A673 (cell line): ENCODE results near the gene PARD3.

ENCODE experiments used
- EZH2 ChIP-seq: fragments of 200-600 bp; sonication (generic); IDR thresholded peaks from 2 replicates; pipeline ENCODE4 v1.6.1; 2017; ENCODE audit warnings: borderline replicate concordance, low read depth, mild to moderate bottlenecking, mixed read lengths, antibody characterized with exemption, low read length; ENCODE audit not compliant: poor library complexity, severe bottlenecking
- TF ChIP-seq, protein P1 (sequence below): fragments of 300-800, 200-600 bp; sonication (generic); conservative IDR thresholded peaks from 2 replicates; pipeline ENCODE4 v1.5.1; 2017; ENCODE audit warnings: low read depth, mild to moderate bottlenecking, antibody characterized with exemption, low read length, moderate library complexity, mixed read lengths

DNA sequence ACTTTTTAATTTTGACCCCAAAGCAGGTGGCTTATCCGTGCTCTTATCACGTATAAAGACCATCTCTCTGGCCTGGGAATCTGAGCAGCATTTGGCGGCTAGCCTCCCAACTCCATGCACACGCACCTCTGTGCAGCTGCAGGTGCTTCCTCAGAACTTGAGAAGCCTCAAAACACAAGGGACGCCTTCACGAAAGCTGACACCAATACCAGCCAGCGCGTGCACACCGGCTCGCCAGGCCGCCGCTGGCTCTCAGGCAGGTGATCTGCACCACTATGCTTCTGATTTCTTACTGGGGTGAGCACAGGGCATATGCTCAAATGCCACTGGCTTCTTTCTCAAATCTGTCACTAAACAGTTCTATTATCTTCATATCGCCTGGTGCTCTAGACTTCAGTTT lies 145.0 kb downstream of the PARD3 start:
- TF ChIP-seq, protein P1, sequence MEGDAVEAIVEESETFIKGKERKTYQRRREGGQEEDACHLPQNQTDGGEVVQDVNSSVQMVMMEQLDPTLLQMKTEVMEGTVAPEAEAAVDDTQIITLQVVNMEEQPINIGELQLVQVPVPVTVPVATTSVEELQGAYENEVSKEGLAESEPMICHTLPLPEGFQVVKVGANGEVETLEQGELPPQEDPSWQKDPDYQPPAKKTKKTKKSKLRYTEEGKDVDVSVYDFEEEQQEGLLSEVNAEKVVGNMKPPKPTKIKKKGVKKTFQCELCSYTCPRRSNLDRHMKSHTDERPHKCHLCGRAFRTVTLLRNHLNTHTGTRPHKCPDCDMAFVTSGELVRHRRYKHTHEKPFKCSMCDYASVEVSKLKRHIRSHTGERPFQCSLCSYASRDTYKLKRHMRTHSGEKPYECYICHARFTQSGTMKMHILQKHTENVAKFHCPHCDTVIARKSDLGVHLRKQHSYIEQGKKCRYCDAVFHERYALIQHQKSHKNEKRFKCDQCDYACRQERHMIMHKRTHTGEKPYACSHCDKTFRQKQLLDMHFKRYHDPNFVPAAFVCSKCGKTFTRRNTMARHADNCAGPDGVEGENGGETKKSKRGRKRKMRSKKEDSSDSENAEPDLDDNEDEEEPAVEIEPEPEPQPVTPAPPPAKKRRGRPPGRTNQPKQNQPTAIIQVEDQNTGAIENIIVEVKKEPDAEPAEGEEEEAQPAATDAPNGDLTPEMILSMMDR = no peak
- TF ChIP-seq EZH2 = no peak
